Measurements from ENCODE around the gene EGR1.
A peak's percentile ranks its signal among the peaks of the same experiment; 100 is the strongest.

Gene EGR1

GRCh38 chr5:138489683-138490061 lies 24.4 kb downstream of the EGR1 start:
- ChIA-PET CTCF (interaction anchor here (0.6 to 0.8 kb wide), 2 partner anchors 25 to 37 kb away, joined by 3 to 6 read pairs; partner anchors contain the start of gene EGR1), POLR2A (interaction anchor here (0.8 to 1.8 kb wide), 5 partner anchors 10 to 152 kb away, joined by 3 to 8 read pairs (median 3); partner anchors contain the start of genes EGR1 and FAM53C)
- DNase-seq (ENCODE audit: extremely low spot score), result no peak
- TF ChIP-seq PKNOX1 (IDR thresholded peaks at IDR 0.05) (no peak), ARNT (IDR thresholded peaks at IDR 0.05) (no peak), ELF4 (IDR thresholded peaks at IDR 0.05) (no peak), HDGF (IDR thresholded peaks at IDR 0.05; ENCODE audit: borderline replicate concordance) (no peak), LEF1 (IDR thresholded peaks at IDR 0.05; ENCODE audit: borderline replicate concordance) (no peak), SUZ12 (IDR thresholded peaks at IDR 0.05) (no peak), FOXA1 (IDR thresholded peaks at IDR 0.05) (no peak), FOXK2 (IDR thresholded peaks at IDR 0.05) (no peak), CTBP1 (IDR thresholded peaks at IDR 0.05; ENCODE audit: borderline replicate concordance) (no peak), TARDBP (IDR thresholded peaks at IDR 0.05) (no peak), FOXM1 (IDR thresholded peaks at IDR 0.05; ENCODE audit: borderline replicate concordance) (no peak), NFRKB (IDR thresholded peaks at IDR 0.05) (no peak), SP1 (IDR thresholded peaks at IDR 0.05) (no peak), ZNF384 (IDR thresholded peaks at IDR 0.05) (no peak), BHLHE40 (IDR thresholded peaks at IDR 0.05; ENCODE audit: borderline replicate concordance) (no peak), L3MBTL2 (conservative IDR thresholded peaks at IDR 0.05) (no peak)

- POLR2A ChIA-PET, result interaction anchor here (1.1 to 1.8 kb wide), 3 partner anchors 13 to 153 kb away, joined by 3 to 8 read pairs (median 4); partner anchors contain the start of genes EGR1 and FAM53C
- CTCF ChIA-PET, result interaction anchor here (0.8 kb wide), 1 partner anchor 13 kb away, joined by 4 read pairs; no protein-coding TSS in a partner anchor
- no peak for DNase-seq (ENCODE audit: extremely low spot score)
- TF ChIP-seq SP1 (IDR thresholded peaks at IDR 0.05) (no peak), FOXK2 (IDR thresholded peaks at IDR 0.05) (no peak), LEF1 (IDR thresholded peaks at IDR 0.05; ENCODE audit: borderline replicate concordance) (no peak), L3MBTL2 (conservative IDR thresholded peaks at IDR 0.05) (no peak), FOXM1 (IDR thresholded peaks at IDR 0.05; ENCODE audit: borderline replicate concordance) (no peak), NFRKB (IDR thresholded peaks at IDR 0.05) (no peak), SUZ12 (IDR thresholded peaks at IDR 0.05) (no peak), ELF4 (IDR thresholded peaks at IDR 0.05) (no peak), TARDBP (IDR thresholded peaks at IDR 0.05) (no peak), CTBP1 (IDR thresholded peaks at IDR 0.05; ENCODE audit: borderline replicate concordance) (no peak), BHLHE40 (IDR thresholded peaks at IDR 0.05; ENCODE audit: borderline replicate concordance) (no peak), ZNF384 (IDR thresholded peaks at IDR 0.05) (no peak), HDGF (IDR thresholded peaks at IDR 0.05; ENCODE audit: borderline replicate concordance) (no peak), FOXA1 (IDR thresholded peaks at IDR 0.05) (no peak), PKNOX1 (IDR thresholded peaks at IDR 0.05) (no peak)
Measured at GRCh38 chr5:138490648-138491283, 25.5 kb downstream of the EGR1 start.

- ChIA-PET CTCF (interaction anchor here (0.8 kb wide), 1 partner anchor 13 kb away, joined by 4 read pairs; no protein-coding TSS in a partner anchor), POLR2A (no interaction called here)
- no peak for DNase-seq (ENCODE audit: extremely low spot score)
- TF ChIP-seq PKNOX1 (IDR thresholded peaks at IDR 0.05) (no peak), ARNT (IDR thresholded peaks at IDR 0.05) (no peak), FOXM1 (IDR thresholded peaks at IDR 0.05; ENCODE audit: borderline replicate concordance) (no peak), NFRKB (IDR thresholded peaks at IDR 0.05) (no peak), TARDBP (IDR thresholded peaks at IDR 0.05) (no peak), ZNF384 (IDR thresholded peaks at IDR 0.05) (no peak), ELF4 (IDR thresholded peaks at IDR 0.05) (no peak), L3MBTL2 (conservative IDR thresholded peaks at IDR 0.05) (no peak)
Measured at GRCh38 chr5:138491284-138491648, 26.0 kb downstream of the EGR1 start.

GRCh38 chr5:138491669-138492559 lies 26.6 kb downstream of the EGR1 start:
- ChIA-PET POLR2A (interaction anchor here (1.0 to 1.5 kb wide), 5 partner anchors 11 to 850 kb away, joined by 3 to 13 read pairs (median 4); partner anchors contain the start of genes EGR1 and PAIP2), CTCF (interaction anchor here (2.5 kb wide), 1 partner anchor 12 kb away, joined by 16 read pairs; no protein-coding TSS in a partner anchor)
- DNase-seq (ENCODE audit: extremely low spot score), result peak; percentile 84
- TF ChIP-seq FOXK2 (IDR thresholded peaks at IDR 0.05) (no peak), TARDBP (IDR thresholded peaks at IDR 0.05) (no peak), ARNT (IDR thresholded peaks at IDR 0.05) (no peak), LEF1 (IDR thresholded peaks at IDR 0.05; ENCODE audit: borderline replicate concordance) (no peak), L3MBTL2 (conservative IDR thresholded peaks at IDR 0.05) (peak; percentile 80), ZNF384 (IDR thresholded peaks at IDR 0.05) (no peak), NFRKB (IDR thresholded peaks at IDR 0.05) (no peak), SP1 (IDR thresholded peaks at IDR 0.05) (no peak)

GRCh38 chr5:138492560-138493045 lies 27.3 kb downstream of the EGR1 start:
- POLR2A ChIA-PET, result interaction anchor here (1.0 to 1.5 kb wide), 7 partner anchors 10 to 849 kb away, joined by 3 to 13 read pairs (median 4); partner anchors contain the start of genes CDC25C, EGR1 and PAIP2
- TF ChIP-seq TARDBP (IDR thresholded peaks at IDR 0.05), result no peak
- TF ChIP-seq FOXK2 (IDR thresholded peaks at IDR 0.05), result no peak
- no peak for TF ChIP-seq L3MBTL2 (conservative IDR thresholded peaks at IDR 0.05)
- TF ChIP-seq NFRKB (IDR thresholded peaks at IDR 0.05), result no peak
- no peak for TF ChIP-seq SP1 (IDR thresholded peaks at IDR 0.05)
- no peak for TF ChIP-seq PKNOX1 (IDR thresholded peaks at IDR 0.05)
- no peak for TF ChIP-seq HDGF (IDR thresholded peaks at IDR 0.05; ENCODE audit: borderline replicate concordance)
- no peak for TF ChIP-seq BHLHE40 (IDR thresholded peaks at IDR 0.05; ENCODE audit: borderline replicate concordance)
- TF ChIP-seq FOXM1 (IDR thresholded peaks at IDR 0.05; ENCODE audit: borderline replicate concordance), result no peak
- TF ChIP-seq FOXA1 (IDR thresholded peaks at IDR 0.05), result no peak
- no peak for TF ChIP-seq CTBP1 (IDR thresholded peaks at IDR 0.05; ENCODE audit: borderline replicate concordance)
- TF ChIP-seq ZNF384 (IDR thresholded peaks at IDR 0.05), result no peak
- no peak for DNase-seq (ENCODE audit: extremely low spot score)
- CTCF ChIA-PET, result interaction anchor here (2.5 kb wide), 1 partner anchor 12 kb away, joined by 16 read pairs; no protein-coding TSS in a partner anchor

Data from HEK293T (cell line).